Liver (tissue), 3 donors: ENCODE data around the gene CAPN1.

Experiments
- ATF3 ChIP-seq: IDR thresholded peaks from 2 replicates; pipeline ENCODE4 v1.6.1; 2016; ENCODE audit warnings: antibody characterized with exemption
- CTCF ChIP-seq: fragments of 150-350 bp; IDR thresholded peaks from 2 replicates; pipeline ENCODE4 v1.5.1; 2017; ENCODE audit warnings: improper control_type of control experiment, low read depth, low read length; ENCODE audit not compliant: missing input control
- GABPA ChIP-seq, 2 donors: IDR thresholded peaks in 1 of 2; conservative IDR thresholded peaks in 1 of 2; 2 replicates each; pipeline ENCODE4 v1.6.1; 2016; ENCODE audit warnings: antibody characterized with exemption in 2 of 2, mild to moderate bottlenecking in 1 of 2, moderate library complexity in 1 of 2
- JUND ChIP-seq, 2 donors: IDR thresholded peaks; 2 replicates each; pipeline ENCODE4 v1.6.1; 2016; ENCODE audit warnings: antibody characterized with exemption in 2 of 2
- REST ChIP-seq: IDR thresholded peaks from 2 replicates; pipeline ENCODE4 v1.6.1; 2016; ENCODE audit warnings: antibody characterized with exemption, mild to moderate bottlenecking
- TAF1 ChIP-seq: conservative IDR thresholded peaks from 2 replicates; pipeline ENCODE4 v1.6.1; 2016; ENCODE audit warnings: antibody characterized with exemption, mild to moderate bottlenecking
- TF ChIP-seq, protein P1 (sequence below): IDR thresholded peaks from 2 replicates; pipeline ENCODE4 v1.6.1; 2016; ENCODE audit warnings: antibody characterized with exemption
- donor health status: healthy.
- donor health status: healthy.

GRCh38 chr11:65167656-65168055 is 14.1 kb upstream of the CAPN1 start:
- TF ChIP-seq CTCF (no peak), REST (no peak), ATF3 (no peak), JUND (IDR thresholded peaks at IDR 0.05) (no peak), GABPA (IDR thresholded peaks at IDR 0.05 in 1 of 2, conservative IDR thresholded peaks at IDR 0.05 in 1 of 2) (no peak), TAF1 (no peak)
- TF ChIP-seq, protein P1, sequence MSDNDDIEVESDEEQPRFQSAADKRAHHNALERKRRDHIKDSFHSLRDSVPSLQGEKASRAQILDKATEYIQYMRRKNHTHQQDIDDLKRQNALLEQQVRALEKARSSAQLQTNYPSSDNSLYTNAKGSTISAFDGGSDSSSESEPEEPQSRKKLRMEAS: no peak
